ENCODE data around the gene DEAF1. TPM values are rescaled to one million over a fixed set of nuclear protein-coding genes. Genes with fewer than 3 reads are reported as not detected.

Gene DEAF1
- total RNA-seq, 1 donor from 2014 or later, result 25.9 TPM

DNA sequence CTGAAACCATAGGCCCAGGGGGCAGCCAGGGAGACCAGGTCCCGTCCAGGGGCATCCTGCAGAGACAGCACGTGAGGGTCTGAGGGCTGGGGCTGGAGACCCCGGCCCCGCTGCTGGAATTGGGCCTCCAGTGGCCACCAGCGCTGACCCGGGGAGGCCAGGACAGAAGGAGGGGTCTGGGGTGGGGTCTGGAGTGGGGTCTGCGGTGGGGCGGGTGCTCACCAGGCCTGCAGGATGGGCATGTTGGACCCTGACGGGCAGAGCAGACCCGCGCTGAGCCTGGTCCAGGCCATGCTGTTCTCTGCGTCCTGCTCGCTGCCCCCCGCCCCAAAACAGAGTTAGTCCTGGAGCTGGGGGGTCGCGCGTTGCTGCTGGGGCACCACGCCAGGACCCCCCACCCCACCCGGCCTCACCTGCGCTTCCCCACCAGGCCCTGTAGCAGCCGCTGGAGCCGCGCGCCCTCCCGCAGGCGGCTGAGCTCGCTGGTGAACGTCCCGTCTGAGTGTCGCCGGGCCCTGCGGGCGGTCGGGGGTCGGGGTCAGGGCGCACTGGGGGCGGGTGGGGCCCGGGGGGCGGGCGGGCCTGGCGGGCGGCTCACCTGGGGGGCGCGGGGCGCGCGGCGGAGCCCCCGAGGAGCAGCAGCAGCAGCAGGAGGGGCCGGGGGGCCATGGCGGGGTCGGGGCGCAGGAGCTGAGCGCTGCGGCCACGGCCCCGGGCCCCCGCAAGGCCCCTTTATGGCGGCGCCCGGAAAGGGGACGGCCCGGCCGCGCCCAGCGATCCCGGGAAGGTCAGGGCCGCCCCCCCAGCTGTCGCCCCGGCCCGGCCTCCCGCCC is 68.3 kb downstream of the DEAF1 start, which contains the start of gene SCT:
Gene SCT (minus strand): TSS at position 707 of the 833 bp plus-strand sequence. CDS start 38 bp downstream, at position 669.
- DNase-seq (ENCODE audit: low spot score), result no peak

GRCh38 chr11:625636-626268 is 69.3 kb downstream of the DEAF1 start:
- no peak for DNase-seq (ENCODE audit: low spot score)

- DNase-seq (ENCODE audit: low spot score), result no peak
Observed at GRCh38 chr11:624705-625635, 70.1 kb downstream of the DEAF1 start, which contains the start of gene CDHR5. CDHR5 (minus strand) TSS chr11:624955; CDS start chr11:624902, 53 bp downstream.

- DNase-seq (ENCODE audit: low spot score), result no peak
Observed at GRCh38 chr11:623999-624704, 70.9 kb downstream of the DEAF1 start.

- no peak for DNase-seq (ENCODE audit: low spot score)
Observed at GRCh38 chr11:623349-623869, 71.6 kb downstream of the DEAF1 start.

DNA sequence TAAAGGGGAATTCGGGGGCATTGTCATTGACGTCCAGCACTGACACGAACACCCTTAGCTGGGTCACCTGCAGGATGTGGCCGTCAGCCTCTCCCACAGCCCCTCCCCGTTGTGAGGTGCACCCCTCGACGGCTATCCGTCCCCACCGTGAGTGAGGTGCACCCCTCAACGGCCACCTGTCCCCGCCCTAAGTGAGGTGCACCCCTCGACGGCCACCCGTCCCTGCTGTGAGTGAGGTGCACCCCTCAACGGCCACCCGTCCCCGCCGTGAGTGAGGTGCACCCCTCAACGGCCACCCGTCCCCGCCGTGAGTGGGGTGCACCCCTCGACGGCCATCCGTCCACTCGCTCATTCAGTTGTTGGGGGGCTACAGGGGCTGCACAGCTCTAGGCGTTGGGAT is 73.2 kb downstream of the DEAF1 start:
- no peak for DNase-seq (ENCODE audit: low spot score)

DNA sequence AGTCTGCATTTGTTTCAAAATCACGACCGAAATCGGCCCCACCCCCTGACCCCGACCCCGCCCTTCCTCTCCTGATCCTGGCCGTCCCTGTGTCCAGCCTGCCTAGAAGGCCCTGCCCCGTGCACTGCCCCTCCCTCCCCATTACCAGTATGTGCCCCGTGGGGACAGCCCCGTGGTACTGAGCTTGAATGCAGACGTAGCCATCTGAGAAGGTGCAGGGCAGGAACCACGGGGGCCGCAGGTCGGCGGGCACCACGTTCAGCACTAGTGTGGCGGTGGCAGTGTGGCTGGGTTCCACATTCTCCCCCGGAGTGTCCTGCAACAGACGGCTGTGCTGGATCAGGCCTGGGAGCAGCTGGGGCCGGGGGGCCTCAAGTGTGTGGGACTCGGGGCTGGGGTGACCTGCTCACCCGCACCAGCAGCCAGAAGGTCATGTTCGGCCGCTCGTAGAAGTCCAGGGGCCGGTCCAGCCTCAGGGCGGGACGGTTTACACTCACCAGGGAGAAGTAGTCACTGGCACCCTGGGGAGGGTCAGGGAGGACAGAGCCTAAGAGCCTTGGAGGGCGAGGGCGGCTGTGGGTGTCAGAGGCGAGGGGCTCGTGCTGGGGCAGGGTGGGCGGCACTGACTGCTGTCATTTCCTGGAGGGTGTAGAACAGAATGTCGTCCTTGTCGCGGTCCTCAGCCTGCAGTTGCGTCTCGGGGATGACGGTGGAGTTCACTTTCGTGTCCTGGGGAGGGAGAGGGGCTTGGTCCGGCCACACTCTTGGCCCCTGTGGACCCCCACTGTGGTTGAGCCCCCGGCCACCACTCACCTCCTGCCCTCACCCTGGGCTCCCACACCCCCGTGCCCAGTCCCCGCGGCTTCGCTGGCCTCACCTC is 73.8 kb downstream of the DEAF1 start:
- no peak for DNase-seq (ENCODE audit: low spot score)

DNA sequence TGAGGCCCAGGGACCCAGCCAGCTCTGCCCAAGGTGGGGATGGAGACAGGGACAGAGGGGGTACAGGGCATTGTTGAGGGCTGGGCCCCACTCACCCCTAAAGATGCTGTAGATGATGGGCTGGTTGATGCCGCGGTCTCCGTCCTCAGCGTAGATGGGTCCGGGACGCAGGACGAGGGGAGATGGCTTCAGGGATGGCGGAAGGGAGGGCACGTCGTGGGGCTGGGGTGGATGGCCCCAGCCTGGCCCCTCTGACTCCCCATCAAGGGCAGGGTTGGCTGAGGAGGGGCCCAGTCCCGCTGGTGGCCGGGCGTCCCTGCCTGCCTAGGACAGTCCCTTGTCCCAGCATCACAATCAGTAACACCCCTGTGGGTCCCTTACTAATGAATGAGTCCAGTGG is 74.8 kb downstream of the DEAF1 start:
- DNase-seq (ENCODE audit: low spot score), result no peak

- DNase-seq (ENCODE audit: low spot score), result no peak
Observed at GRCh38 chr11:619628-620050, 75.4 kb downstream of the DEAF1 start.

GRCh38 chr11:618856-619627 is 76.0 kb downstream of the DEAF1 start:
- DNase-seq (ENCODE audit: low spot score), result no peak

GRCh38 chr11:617912-618682 is 76.9 kb downstream of the DEAF1 start:
- DNase-seq (ENCODE audit: low spot score), result no peak

- no peak for DNase-seq (ENCODE audit: low spot score)
Observed at GRCh38 chr11:617199-617911, 77.7 kb downstream of the DEAF1 start.

DNA sequence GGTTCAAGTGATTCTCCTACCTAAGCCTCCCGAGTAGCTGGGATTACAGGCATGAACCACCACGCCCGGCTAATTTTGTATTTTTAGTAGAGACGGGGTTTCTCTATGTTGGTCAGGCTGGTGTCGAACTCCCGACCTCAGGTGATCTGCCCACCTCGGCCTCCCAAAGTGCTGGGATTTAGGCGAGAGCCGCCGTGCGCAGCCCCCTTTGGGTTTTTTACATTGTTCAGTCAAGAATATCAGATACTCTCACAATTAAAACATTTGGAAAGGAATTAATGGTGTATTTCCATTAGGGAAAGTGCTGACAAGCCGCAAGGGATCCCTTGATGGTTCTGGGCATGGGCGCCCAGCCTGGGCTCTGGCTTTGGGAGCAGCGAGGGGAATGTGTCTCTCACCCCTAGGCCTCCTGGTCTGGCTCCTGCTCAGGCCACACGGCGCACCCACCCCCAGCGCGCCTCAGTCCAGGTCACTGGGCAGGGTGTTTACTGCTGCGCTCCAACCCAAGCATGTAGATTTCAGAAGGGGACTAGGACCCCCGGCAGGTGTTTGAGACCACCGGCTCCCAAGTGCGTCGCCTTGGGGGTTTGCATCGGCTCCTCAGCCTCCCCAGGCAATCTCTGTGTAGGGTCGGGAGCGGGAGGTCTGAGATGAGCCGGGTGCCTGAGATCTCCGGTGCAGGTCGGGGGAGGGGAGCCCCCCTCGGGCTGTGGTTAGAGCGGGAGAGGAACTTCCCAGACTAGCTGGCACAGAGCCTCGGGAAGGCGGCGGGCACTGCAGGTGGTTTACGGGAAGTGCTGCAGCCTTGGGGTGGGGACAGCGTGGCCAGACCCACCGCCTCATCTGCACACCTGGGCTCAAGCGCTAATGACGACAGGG is 78.5 kb downstream of the DEAF1 start:
- DNase-seq (ENCODE audit: low spot score), result no peak

GRCh38 chr11:615504-616319 is 79.3 kb downstream of the DEAF1 start, which contains the start of gene IRF7:
IRF7 (minus strand) TSS chr11:615950; CDS start chr11:615364, 586 bp downstream.
- DNase-seq (ENCODE audit: low spot score), result peak; percentile 99

Measured in mesenteric fat pad (tissue), 1 donor.